NCI-H510A (cell line): ENCODE data around the gene FER1L5.

Experiments
- DNase-seq: peaks from one replicate; lab custom pipeline; 2025; lab: John Stamatoyannopoulos, UW

FER1L5 gene

DNA sequence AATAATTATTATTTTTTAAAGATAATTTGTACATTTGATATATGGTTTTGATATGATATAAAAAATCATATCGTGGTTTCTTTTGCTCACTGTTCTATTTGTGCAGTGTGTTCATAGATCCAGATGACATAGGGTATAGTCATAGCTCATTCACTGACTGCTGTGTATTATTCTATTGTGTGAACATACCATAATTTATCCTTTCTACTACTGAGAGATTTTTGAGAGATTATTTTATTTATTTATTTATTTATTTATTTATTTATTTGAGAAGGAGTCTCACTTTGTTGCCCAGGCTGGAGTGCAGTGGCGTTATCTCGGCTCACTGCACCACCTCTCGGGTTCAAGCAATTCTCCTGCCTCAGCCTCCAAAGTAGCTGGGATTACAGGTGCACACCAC, 39.0 kb downstream of the FER1L5 start:
- no peak for DNase-seq

DNA sequence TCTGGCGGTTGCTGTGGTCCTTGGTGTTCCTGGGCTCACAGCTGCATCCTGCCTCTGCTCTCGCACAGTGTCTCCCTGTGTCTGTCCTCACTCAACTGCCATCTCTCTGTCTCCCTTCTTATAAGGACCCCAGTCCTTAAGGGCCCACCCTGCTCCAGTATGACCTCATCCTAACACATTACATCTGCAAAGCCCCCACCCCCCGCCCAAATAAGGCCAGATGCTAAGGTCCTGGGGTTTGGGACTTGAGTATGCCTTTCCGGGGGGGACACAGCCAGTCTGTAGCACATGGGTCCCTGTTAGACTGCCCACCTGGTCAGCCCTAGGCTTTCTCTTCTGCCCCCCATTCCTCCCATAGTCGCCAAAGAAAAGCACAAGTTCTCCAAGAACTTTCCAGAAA, 40.7 kb downstream of the FER1L5 start:
- no peak for DNase-seq

DNA sequence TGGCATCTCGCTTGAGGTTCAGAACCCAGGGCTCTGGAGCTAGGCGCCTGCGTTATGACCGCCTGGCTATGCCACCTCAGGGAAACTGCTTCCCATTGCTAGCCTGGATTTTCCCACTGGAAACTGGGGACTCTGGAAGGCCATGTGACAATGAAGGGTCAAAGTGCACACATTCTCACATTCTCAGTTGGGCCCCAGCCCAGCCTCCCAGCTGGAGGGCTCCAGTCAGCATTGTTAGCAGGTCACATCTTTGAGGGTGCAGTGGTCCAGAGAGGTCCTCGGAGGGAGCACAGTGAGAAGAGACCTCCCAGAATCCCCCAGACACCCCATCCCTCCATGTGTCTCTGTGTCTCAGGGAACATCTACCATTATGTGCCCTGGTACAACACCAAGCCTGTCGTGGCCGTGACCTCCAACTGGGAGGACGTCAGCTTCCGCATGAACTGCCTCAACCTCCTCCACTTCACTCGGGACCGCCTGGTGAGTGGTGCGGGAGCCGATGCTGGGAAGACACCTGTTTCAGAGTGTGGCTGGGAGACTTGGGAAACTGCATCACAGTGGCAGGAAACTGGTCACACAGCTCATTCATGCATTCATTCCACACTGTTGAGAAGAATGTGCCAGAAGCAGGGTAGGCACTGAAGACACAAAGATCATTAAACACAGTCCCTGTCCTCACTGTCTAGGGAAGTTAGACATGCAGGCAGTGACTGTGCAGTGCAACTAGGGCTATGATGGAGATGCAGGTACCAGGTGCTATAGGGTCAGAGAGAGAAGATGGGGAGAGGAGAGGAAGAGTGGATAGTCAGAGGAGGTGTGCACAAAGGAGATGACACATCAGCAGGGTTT, 41.6 kb downstream of the FER1L5 start:
- DNase-seq = no peak

- DNase-seq = no peak
These were observed 42.5 kb downstream of the FER1L5 start for GRCh38 chr2:96684883-96685576.

- peak; percentile 83 for DNase-seq
These were observed 43.3 kb downstream of the FER1L5 start for GRCh38 chr2:96685577-96686459.

GRCh38 chr2:96687266-96687665, 44.7 kb downstream of the FER1L5 start:
- no peak for DNase-seq

GRCh38 chr2:96687711-96688640, 45.4 kb downstream of the FER1L5 start:
- no peak for DNase-seq

DNA sequence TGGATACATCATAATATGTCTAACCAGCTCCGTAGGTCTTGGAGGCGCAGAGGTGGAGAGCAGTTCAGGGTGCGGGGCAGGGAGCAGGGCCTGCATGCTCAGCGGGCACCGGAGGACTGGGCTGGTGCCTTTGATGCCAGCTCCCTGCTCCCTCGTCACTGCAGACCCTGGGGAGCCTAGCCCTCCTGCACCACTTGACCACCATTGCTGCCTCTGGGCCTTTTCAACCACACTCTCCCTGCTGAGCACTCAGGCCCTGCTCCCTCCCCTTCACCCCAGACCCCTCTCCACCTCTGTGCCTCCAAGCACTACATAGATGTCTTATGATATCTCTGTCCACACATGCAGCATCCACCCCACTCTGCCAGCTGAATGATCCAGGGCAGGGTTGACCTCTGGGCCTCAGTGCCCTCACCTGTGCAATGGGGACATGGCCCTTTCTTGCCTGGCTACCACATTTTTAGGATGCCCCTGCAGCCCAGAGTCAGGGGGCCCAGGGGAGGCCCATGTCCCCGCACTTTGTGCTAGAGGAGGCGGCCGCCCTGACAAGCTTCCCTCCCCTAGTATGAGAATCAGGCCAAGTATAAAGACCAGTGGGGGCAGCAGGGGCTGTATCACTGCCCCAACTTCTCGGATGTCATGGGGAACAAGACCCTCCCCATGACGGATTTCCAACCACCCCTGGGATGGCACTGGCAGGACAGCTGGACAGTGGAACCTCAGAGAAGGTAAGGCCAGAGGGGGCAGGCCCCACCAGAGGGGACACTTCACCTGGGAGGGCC, 46.3 kb downstream of the FER1L5 start:
- DNase-seq = no peak

DNA sequence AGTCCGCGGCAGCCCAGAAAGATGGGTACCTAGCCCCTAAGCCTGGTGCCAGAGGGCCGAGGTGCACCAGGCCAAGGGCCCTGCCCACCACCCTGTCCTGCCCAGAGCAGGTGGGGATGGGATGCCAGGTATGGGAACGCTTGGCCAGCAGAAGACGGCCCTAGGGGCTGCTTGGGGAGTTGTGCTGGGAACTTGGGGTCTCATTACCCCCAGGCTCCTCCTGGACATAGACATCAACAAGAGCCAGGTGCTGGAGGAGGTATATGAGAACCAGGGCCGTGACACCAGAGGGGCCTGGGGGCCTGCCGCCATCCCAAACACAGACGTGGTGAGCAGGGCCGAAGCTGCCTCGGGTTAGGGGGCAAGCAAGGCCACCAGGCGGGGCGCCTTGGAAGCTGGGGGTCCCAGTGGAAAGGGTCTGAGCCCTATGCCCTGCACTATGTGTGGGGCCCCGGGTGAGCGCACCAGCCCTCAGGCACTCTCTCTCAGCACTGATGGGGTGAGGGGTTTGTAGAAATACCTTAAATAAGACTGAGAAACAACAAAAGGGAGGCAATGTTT, 46.9 kb downstream of the FER1L5 start:
- DNase-seq = no peak

- no peak for DNase-seq
These were observed 47.9 kb downstream of the FER1L5 start for GRCh38 chr2:96690306-96691021.

- no peak for DNase-seq
These were observed 48.6 kb downstream of the FER1L5 start for GRCh38 chr2:96691022-96691612.

DNA sequence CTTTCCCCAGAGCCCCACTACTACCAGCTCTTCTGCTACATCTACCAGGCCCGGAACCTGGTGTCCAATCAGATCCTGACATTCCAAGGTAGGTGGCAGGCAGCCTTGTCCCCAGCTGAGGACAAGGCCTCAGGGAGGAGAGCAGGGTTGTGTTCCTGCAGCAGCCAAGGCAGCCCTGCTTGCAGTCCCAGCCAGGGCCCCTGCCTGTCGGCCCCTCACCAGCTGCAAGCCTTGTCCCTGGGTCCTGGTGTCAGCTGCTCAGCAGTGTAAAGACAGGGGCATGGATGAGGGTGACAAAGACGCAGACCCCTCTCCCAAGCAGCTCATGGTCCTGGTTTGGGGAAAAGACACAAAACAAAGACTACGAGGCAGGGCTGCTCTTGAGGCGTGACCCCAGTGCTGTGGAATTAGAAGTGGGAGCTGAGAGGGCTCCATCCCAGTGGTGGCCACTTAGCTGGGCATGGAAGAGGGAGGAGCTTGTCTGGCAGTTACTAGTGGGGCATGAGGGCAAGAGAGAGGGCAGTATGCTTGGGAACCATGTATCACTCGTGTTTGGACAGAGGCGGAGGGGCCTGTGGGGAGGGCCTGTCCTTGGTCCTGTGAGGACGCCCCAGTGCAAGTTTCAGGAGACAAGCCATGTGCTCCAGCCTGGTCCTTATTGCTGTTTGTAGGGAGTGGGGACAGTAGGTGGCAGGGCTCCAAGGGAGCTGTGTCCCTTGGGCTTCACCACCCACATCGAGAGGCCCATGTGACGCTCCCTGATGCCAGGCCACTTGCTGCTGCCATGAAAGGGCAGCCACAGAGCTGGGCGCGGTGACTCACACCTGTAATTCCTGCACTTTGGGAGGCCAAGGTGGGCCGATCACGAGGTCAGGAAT, 49.8 kb downstream of the FER1L5 start:
- DNase-seq = no peak

GRCh38 chr2:96693286-96694200, 51.0 kb downstream of the FER1L5 start:
- no peak for DNase-seq

DNA sequence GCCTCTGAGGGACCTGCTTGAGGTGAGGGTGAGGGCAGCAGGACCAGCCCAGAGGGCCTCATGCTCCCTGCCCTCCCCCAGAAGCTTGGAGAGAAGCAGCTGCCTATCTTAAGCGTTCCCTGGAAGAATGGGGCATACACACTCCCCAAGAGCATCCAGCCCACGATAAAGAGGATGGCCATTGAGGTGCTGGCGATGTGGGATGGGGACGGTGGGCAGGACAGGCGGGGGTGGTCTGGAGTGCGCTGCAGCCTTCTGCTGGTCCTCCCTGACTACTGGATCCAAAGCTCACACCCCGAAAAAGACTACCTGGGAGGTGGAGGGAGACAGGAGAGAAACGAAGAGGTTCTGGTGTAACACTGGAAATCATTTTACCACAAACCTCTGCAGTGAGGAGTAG, 51.7 kb downstream of the FER1L5 start:
- DNase-seq = no peak

DNA sequence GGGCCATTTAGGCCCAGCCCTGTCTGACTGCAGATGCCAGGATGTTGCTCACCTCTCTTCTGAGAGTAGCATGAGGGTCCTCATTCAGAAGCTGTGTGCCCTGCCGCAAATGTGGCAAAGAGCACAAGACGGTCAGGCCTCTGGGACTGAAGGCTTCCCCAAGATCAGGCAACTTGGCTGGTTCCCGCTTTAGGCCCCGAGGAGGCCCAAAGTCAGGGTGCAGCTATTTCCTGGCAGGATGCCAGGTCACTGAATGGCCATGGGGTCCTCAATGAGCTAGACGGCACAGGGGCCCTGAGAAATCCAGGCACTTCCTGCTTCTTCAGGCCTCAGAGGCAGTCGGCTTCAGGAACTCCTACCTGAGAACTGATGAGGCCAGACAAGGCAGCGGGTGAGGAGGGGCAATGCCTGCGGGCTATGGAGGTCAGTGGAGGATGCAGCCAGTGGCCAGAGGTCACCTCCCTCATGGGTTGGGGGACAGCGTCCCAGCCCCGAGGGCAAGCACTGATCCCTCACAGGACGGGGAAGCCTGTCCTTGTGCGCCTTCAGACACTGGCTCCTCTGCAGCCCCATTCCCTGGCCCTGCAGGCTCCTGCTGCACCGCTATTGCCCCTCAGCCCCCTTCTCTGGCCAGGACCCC, 52.4 kb downstream of the FER1L5 start:
- no peak for DNase-seq

- no peak for DNase-seq
These were observed 53.0 kb downstream of the FER1L5 start for GRCh38 chr2:96695602-96696001.

DNA sequence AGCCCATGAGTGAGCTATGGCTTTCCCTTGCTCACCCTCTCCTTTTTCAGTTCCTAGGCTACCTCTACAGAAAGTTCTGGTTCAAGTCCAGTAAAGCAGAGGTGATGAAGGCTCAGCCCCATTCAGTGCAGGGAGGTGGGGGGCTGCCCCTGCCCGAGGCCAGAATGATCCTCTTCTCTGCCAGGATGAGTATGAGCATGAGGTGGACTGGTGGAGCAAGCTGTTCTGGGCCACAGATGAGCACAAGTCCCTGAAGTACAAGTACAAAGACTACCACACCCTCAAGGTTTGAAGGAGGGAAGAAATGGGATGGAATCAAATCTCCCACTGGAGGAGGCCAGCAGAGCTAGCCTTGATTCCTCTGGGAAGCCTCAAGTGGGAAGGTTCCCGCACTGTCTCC, 54.9 kb downstream of the FER1L5 start:
- no peak for DNase-seq
